ENCODE data around the gene COMMD4.

GRCh38 chr15:75367406-75367912, 31.6 kb downstream of the COMMD4 start:
- TF ChIP-seq EP300 (IDR thresholded peaks at IDR 0.05), result no peak
- TF ChIP-seq POLR2AphosphoS5 (IDR thresholded peaks at IDR 0.05), result no peak
